DND-41 (cell line): ENCODE measurements around the gene DYNLT4.
"Not testable (repeated sequence)": the region's sequence is repeated elsewhere in the genome, so short reads cannot be mapped to it uniquely, and the experiment has no call there.

Source experiments
- ATAC-seq: fragments of 200-7000 bp; cut with Tn5 transposase; 3 replicates; pipeline ENCODE4 v1.9.1; 2021; ENCODE audit warnings: low read depth; ENCODE audit not compliant: insufficient read depth
- DNase-seq: peaks from one replicate; pipeline ENCODE4 v3.0.0-alpha.2; 2020
- H2AFZ ChIP-seq: 2 replicates; pipeline ENCODE4 v1.6.0; 2012; ENCODE audit warnings: low read depth, low read length
- H3K27ac ChIP-seq: 2 replicates; pipeline ENCODE4 v1.5.1; 2012; ENCODE audit warnings: low read length, inconsistent platforms
- H3K27me3 ChIP-seq: fragments of 200-600 bp; sonication (generic); 2 replicates; pipeline ENCODE4 v1.6.0; 2012; ENCODE audit warnings: low read length, mild to moderate bottlenecking, inconsistent platforms; ENCODE audit not compliant: insufficient read depth, poor library complexity
- H3K36me3 ChIP-seq: 2 replicates; pipeline ENCODE4 v1.5.1; 2012; ENCODE audit warnings: low read length, inconsistent platforms; ENCODE audit not compliant: insufficient read depth
- H3K4me1 ChIP-seq: 2 replicates; pipeline ENCODE4 v1.5.1; 2012; ENCODE audit warnings: mild to moderate bottlenecking, low read length; ENCODE audit not compliant: insufficient read depth
- H3K4me2 ChIP-seq: 2 replicates; pipeline ENCODE4 v1.6.0; 2012; ENCODE audit warnings: mild to moderate bottlenecking, moderate library complexity, low read length, inconsistent platforms; ENCODE audit not compliant: insufficient read depth
- H3K4me3 ChIP-seq, 2 experiments: fragments of 200-600 bp in 1 of 2; shearing (Covaris generic) in 1 of 2; 2 replicates each; pipeline ENCODE4 v1.5.1; 2012 to 2016; ENCODE audit warnings: inconsistent platforms in 2 of 2, low read length in 2 of 2, mild to moderate bottlenecking in 2 of 2, low read depth in 1 of 2, moderate library complexity in 1 of 2
- H3K79me2 ChIP-seq: 2 replicates; pipeline ENCODE4 v1.6.0; 2012; ENCODE audit warnings: low read length, inconsistent platforms; ENCODE audit not compliant: insufficient read depth
- H3K9ac ChIP-seq: 2 replicates; pipeline ENCODE4 v1.6.0; 2012; ENCODE audit warnings: low read depth, mild to moderate bottlenecking, inconsistent platforms, low read length, moderate library complexity
- H3K9me3 ChIP-seq: 2 replicates; pipeline ENCODE4 v1.5.1; 2012; ENCODE audit warnings: low read length, moderate library complexity, mild to moderate bottlenecking, inconsistent platforms; ENCODE audit not compliant: insufficient read depth, severe bottlenecking
- H4K20me1 ChIP-seq: 2 replicates; pipeline ENCODE4 v1.6.0; 2012; ENCODE audit warnings: low read length; ENCODE audit not compliant: insufficient read depth
- EZH2 ChIP-seq: IDR thresholded peaks from 3 replicates; pipeline ENCODE4 v1.6.1; 2012; ENCODE audit warnings: borderline replicate concordance, low read depth, mild to moderate bottlenecking, moderate library complexity, low read length, inconsistent platforms; ENCODE audit not compliant: severe bottlenecking
- TF ChIP-seq, protein P1 (sequence below): IDR thresholded peaks from 2 replicates; pipeline ENCODE4 v1.5.1; 2012; ENCODE audit warnings: borderline replicate concordance, low read length, moderate library complexity, mild to moderate bottlenecking; ENCODE audit not compliant: poor library complexity, severe bottlenecking; ENCODE audit errors: extremely low read depth

The DYNLT4 gene

DNA sequence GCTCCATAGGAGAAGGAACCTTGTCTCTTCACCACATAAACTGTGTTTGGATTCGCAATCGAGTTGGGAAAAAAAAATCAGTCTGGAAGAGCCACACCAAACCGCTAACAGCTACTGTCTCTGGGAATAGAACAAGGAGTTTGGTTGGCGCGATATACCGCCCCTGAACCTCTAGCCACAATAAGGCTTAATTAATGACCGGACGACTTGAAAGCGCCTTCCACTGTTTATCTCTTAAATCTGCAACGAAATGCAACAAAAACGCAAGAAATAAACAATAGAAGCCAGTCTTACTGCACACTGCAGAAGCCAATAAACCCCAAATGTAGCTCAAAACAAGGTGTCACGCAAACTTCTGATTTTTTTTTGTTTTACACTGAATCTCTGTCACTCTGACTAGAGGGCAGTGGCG lies 12.1 kb upstream of the DYNLT4 start:
- Histone ChIP-seq H2AFZ (peak overlapping the region; percentile 63), H3K4me1 (peaks cover 44% of the 10 kb centered on the region), H4K20me1 (no peaks in the 10 kb centered on the region), H3K27me3 (no peaks in the 10 kb centered on the region), H3K79me2 (no peaks in the 10 kb centered on the region), H3K9ac (peak overlapping the region; percentile 71), H3K36me3 (no peaks in the 10 kb centered on the region), H3K4me2 (peak overlapping the region; percentile 64), H3K9me3 (no peaks in the 10 kb centered on the region), H3K27ac (peak overlapping the region; percentile 95), H3K4me3 (peak overlapping the region; percentile 2 to 62; a peak in 3 of 4 replicates)
- DNase-seq (no peak), ATAC-seq (no peak)
- no peak for TF ChIP-seq EZH2
- TF ChIP-seq, protein P1, sequence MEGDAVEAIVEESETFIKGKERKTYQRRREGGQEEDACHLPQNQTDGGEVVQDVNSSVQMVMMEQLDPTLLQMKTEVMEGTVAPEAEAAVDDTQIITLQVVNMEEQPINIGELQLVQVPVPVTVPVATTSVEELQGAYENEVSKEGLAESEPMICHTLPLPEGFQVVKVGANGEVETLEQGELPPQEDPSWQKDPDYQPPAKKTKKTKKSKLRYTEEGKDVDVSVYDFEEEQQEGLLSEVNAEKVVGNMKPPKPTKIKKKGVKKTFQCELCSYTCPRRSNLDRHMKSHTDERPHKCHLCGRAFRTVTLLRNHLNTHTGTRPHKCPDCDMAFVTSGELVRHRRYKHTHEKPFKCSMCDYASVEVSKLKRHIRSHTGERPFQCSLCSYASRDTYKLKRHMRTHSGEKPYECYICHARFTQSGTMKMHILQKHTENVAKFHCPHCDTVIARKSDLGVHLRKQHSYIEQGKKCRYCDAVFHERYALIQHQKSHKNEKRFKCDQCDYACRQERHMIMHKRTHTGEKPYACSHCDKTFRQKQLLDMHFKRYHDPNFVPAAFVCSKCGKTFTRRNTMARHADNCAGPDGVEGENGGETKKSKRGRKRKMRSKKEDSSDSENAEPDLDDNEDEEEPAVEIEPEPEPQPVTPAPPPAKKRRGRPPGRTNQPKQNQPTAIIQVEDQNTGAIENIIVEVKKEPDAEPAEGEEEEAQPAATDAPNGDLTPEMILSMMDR, result no peak

DNA sequence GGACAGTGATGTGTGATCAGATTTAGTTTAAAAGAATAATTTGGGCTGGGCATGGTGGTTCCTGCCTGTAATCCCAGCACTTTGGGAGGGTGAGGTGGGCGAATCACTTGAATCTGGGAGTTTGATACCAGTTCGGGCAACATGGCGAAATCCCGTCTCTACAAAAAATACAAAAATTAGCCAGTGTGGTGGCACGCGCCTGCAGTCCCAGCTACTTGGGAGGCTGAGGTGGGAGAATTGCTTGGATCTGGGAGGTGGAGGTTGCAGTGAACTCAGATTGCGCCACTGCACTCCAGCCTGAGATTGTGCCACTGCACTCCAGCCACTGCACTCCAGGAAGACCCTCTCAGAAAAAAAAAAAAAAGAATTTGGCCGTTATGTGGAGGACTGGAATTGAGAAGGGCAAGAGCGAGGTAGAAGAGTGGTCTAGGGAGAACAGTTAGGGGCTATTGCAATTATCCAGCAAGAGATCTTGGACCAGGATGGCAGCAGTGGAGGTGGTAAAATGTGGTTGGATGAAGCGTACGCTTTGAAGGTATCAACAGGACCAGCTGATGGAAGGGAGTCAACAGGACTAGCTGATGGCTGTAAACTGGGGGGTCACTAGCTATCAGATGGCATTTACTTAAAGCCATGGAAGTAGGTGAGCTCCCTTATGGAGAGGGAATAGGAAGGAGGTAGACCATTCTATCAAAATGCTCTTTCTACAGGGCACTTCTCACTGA lies 10.8 kb upstream of the DYNLT4 start:
- Histone ChIP-seq H3K4me2 (peak overlapping the region; percentile 21; the same call in 1 of the 2 replicates), H3K36me3 (no peaks in the 10 kb centered on the region), H2AFZ (no peak overlapping the region), H3K79me2 (no peaks in the 10 kb centered on the region), H3K9ac (no peak overlapping the region), H3K27ac (no peak overlapping the region), H3K4me1 (peaks cover 52% of the 10 kb centered on the region), H4K20me1 (no peaks in the 10 kb centered on the region), H3K27me3 (no peaks in the 10 kb centered on the region), H3K9me3 (no peaks in the 10 kb centered on the region), H3K4me3 (no peak overlapping the region)
- DNase-seq (no peak), ATAC-seq (no peak)
- TF ChIP-seq EZH2, result no peak
- TF ChIP-seq, protein P1, result no peak

DNA sequence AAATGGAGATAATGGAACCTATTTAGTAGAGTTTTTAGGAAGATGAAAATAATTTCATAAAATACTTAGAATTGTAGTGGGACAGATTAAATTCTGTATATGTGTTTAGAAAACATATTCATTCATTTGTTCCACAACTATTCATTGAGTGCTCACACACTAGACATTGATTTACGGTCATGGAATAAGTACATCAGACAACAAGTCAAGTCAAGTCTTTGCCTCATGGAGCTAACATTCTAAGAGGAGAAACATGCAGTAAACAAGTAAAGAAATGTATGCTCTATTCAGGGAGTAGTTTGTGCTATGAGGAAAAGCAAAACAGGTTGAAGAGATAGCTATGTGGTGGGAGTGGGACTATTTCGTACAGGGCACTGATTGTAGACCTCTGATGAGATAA lies 10.2 kb upstream of the DYNLT4 start:
- Histone ChIP-seq H4K20me1 (no peaks in the 10 kb centered on the region), H3K4me2 (peak overlapping the region; percentile 21; the same call in 1 of the 2 replicates), H3K27me3 (no peaks in the 10 kb centered on the region), H2AFZ (no peak overlapping the region), H3K9ac (no peak overlapping the region), H3K9me3 (no peaks in the 10 kb centered on the region), H3K4me3 (no peak overlapping the region), H3K79me2 (no peaks in the 10 kb centered on the region), H3K36me3 (no peaks in the 10 kb centered on the region), H3K27ac (no peak overlapping the region), H3K4me1 (peaks cover 53% of the 10 kb centered on the region)
- TF ChIP-seq, protein P1, result no peak
- no peak for TF ChIP-seq EZH2
- no peak for ATAC-seq
- DNase-seq, result no peak

DNA sequence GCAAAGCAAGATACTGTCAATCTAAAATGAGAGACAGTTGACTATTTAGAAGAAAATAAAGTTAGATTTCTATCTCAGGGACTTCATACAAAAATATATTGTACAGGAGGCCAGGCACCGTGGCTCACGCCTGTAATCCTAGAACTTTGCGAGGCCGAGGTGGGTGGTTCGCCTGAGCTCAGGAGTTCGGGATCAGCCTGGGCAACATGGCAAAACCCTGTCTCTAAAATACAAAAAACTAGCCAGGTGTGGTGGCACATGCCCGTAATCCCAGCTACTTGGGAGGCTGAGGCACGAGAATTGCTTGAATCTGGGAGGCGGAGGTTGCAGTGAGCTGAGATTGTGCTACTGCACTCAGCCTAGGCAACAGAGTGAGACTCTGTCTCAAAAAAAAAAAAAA lies 8.8 kb upstream of the DYNLT4 start:
- H3K79me2 ChIP-seq, H3K36me3 ChIP-seq, H3K4me3 ChIP-seq, H4K20me1 ChIP-seq, H3K27me3 ChIP-seq, ATAC-seq, H3K9me3 ChIP-seq, H2AFZ ChIP-seq, H3K9ac ChIP-seq, H3K4me2 ChIP-seq, DNase-seq, H3K27ac ChIP-seq: not testable (repeated sequence)
- peaks cover 52% of the 10 kb centered on the region for H3K4me1 ChIP-seq
